Measurements from ENCODE around the gene FAM228B. TPM values are rescaled to one million over a fixed set of nuclear protein-coding genes. Genes with fewer than 3 reads are reported as not detected.

FAM228B gene
- total RNA-seq, 1 donor from 2014 or later: 31.2 TPM

DNA sequence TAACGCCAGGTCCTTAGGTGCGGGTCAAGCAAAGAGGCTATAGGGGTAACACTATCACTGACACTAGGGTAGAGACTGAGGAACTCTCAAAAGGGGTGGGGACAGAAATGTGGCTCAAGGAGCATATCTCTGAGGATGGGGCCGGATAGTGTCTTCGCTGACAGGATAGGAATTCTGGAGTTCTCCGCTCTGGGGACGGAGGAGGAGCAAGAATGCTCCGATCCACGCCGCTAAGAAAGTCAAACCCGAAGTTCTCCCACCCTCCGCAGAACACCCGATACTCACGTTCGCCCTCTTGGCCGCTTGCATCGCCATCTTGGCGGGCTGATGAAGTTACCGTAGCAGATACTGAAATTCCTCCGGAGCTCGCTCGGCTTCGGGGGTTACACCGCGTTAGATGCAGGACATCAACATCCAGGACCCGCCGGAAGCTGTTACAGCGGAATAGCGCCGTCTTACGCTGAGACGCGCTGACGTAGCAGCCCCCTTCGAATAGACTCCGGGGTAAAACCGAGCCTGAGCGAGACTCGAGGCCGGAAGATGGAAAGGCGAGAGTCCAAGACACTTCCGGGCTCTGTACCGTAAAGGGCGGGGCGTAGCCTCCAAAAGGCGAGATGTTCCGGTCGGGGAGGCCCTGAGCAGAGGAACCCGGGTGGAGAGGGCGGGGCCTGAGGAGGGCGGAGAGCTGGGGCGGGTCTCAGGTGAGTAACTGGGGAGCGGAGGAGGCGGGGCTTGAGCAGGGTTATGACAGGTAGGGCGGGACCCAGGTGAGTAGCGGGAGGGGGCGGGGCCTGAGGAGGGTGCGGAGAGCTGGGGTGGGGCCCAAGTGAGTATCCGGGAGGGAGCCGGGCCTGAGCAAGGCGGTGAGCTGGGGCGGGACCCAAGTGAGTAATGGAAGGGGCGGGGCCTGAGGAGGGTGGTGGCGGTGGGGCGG is 47.1 kb upstream of the FAM228B start, which contains the start of gene SF3B6:
Gene SF3B6 (minus strand): TSS at position 412 of the 934 bp plus-strand sequence. CDS start 97 bp downstream, at position 315.
- Histone ChIP-seq H3K4me1 (no peaks in the 10 kb centered on the region), H3K79me2 (ENCODE audit: low read depth) (peaks cover 44% of the 10 kb centered on the region), H2AFZ (replicated peaks) (peak within 1 kb of the TSS; percentile 91), H3K27me3 (no peaks in the 10 kb centered on the region), H4K20me1 (ENCODE audit: low read depth) (peaks cover 17% of the 10 kb centered on the region), H3F3A (ENCODE audit: low read depth) (peaks cover 36% of the 10 kb centered on the region), H3K4me3 (peak within 1 kb of the TSS; percentile 79), H3K9me3 (ENCODE audit: low read depth) (no peaks in the 10 kb centered on the region), H3K36me3 (peaks cover 11% of the 10 kb centered on the region), H3K27ac (peak within 1 kb of the TSS; percentile 90), H3K9ac (peak within 1 kb of the TSS; percentile 81), H3K4me2 (peak within 1 kb of the TSS; percentile 86)
- H3K4me3 Mint-ChIP-seq: peak within 1 kb of the TSS; percentile 96
- H3K36me3 Mint-ChIP-seq: peaks cover 12% of the 10 kb centered on the region
- peak within 1 kb of the TSS; percentile 76 for H3K27ac Mint-ChIP-seq
- H3K27me3 Mint-ChIP-seq (ENCODE audit: insufficient read depth, low read depth): peaks cover 4% of the 10 kb centered on the region
- TF ChIP-seq EZH2phosphoT487 (IDR thresholded peaks at IDR 0.05): no peak
- no peak for TF ChIP-seq EZH2 (IDR thresholded peaks at IDR 0.05)
- TF ChIP-seq, protein P1, sequence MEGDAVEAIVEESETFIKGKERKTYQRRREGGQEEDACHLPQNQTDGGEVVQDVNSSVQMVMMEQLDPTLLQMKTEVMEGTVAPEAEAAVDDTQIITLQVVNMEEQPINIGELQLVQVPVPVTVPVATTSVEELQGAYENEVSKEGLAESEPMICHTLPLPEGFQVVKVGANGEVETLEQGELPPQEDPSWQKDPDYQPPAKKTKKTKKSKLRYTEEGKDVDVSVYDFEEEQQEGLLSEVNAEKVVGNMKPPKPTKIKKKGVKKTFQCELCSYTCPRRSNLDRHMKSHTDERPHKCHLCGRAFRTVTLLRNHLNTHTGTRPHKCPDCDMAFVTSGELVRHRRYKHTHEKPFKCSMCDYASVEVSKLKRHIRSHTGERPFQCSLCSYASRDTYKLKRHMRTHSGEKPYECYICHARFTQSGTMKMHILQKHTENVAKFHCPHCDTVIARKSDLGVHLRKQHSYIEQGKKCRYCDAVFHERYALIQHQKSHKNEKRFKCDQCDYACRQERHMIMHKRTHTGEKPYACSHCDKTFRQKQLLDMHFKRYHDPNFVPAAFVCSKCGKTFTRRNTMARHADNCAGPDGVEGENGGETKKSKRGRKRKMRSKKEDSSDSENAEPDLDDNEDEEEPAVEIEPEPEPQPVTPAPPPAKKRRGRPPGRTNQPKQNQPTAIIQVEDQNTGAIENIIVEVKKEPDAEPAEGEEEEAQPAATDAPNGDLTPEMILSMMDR (IDR thresholded peaks at IDR 0.05): no peak
- peak; percentile 99 for DNase-seq (ENCODE audit: low spot score)
- peaks cover 22% of the 10 kb centered on the region for H3K4me1 Mint-ChIP-seq
- no peaks in the 10 kb centered on the region for H3K9me3 Mint-ChIP-seq

DNA sequence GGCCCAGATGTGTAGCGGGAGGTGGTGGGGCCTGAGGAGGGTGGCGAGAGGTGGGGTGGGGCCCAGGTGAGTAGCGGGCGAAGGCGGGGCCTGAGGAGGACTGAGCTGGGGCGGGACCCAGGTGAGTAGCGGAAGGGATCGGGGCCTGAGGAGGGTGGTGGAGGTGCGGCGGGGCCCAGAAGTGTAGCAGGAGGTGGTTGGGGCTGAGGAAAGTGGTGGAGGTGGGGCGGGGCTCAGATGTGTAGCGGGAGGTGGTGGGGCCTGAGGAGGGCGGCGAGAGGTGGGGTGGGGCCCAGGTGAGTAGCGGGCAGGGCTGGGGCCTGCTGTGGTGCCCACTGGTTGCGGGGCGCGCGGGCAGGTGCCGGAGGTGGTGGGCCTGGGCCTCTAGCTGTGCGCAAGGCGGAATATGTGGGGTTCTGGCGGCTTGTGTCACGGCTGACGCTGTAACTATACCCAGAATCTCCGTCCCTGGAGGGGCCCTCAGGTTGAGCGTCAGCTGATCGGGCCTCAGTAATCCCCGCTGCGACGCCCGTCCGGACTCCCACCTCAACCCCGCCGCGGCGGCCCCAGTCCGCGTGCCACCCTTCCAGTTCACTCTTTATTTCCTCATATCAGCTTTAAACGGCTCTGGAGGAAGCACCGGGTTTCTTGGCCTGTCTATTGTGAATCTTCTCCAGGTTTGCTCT is 46.3 kb upstream of the FAM228B start:
- H3K36me3 ChIP-seq: peaks cover 11% of the 10 kb centered on the region
- H4K20me1 ChIP-seq (ENCODE audit: low read depth): peaks cover 11% of the 10 kb centered on the region
- peaks cover 22% of the 10 kb centered on the region for H3K4me1 Mint-ChIP-seq
- TF ChIP-seq, protein P1 (IDR thresholded peaks at IDR 0.05): no peak
- TF ChIP-seq EZH2phosphoT487 (IDR thresholded peaks at IDR 0.05) (no peak), EZH2 (IDR thresholded peaks at IDR 0.05) (no peak)
- peak overlapping the region; percentile 96 for H3K4me3 Mint-ChIP-seq
- H3K27ac ChIP-seq: no peak overlapping the region
- no peak overlapping the region for H3K9ac ChIP-seq
- peaks cover 15% of the 10 kb centered on the region for H3K36me3 Mint-ChIP-seq
- H3K4me3 ChIP-seq: peak overlapping the region; percentile 79
- DNase-seq (ENCODE audit: low spot score): peak; percentile 45
- peak overlapping the region; percentile 41 for H2AFZ ChIP-seq (replicated peaks)
- no peaks in the 10 kb centered on the region for H3K27me3 ChIP-seq
- H3K9me3 Mint-ChIP-seq: no peaks in the 10 kb centered on the region
- peaks cover 4% of the 10 kb centered on the region for H3K27me3 Mint-ChIP-seq (ENCODE audit: insufficient read depth, low read depth)
- no peak overlapping the region for H3K27ac Mint-ChIP-seq
- H3K9me3 ChIP-seq (ENCODE audit: low read depth): no peaks in the 10 kb centered on the region
- H3K79me2 ChIP-seq (ENCODE audit: low read depth): peaks cover 37% of the 10 kb centered on the region
- peak overlapping the region; percentile 86 for H3K4me2 ChIP-seq
- H3K4me1 ChIP-seq: no peaks in the 10 kb centered on the region
- H3F3A ChIP-seq (ENCODE audit: low read depth): peaks cover 36% of the 10 kb centered on the region

DNA sequence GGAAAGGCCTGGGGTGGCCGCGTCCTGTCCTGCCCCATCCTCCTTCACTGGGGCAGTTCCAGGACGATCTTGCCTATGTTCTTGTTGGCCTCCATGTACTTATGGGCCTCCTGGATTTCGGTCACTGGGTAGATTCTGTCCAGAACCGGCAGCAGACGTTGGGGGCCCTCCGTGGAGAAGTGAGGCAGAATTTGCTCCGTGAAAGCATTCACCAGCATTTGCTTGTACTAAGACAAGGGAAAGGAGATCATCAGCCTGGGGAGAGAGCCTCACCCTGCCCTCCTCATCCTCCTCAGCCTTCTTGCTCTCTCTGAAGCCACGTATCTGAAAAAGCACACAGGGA is 45.8 kb upstream of the FAM228B start:
- no peaks in the 10 kb centered on the region for H3K9me3 ChIP-seq (ENCODE audit: low read depth)
- H3K36me3 ChIP-seq: peaks cover 11% of the 10 kb centered on the region
- no peaks in the 10 kb centered on the region for H3K27me3 ChIP-seq
- no peak overlapping the region for H3K27ac ChIP-seq
- no peak overlapping the region for H3K27ac Mint-ChIP-seq
- H3K4me3 Mint-ChIP-seq: peak overlapping the region; percentile 96
- peaks cover 16% of the 10 kb centered on the region for H3K36me3 Mint-ChIP-seq
- H3K27me3 Mint-ChIP-seq (ENCODE audit: insufficient read depth, low read depth): peaks cover 4% of the 10 kb centered on the region
- peaks cover 32% of the 10 kb centered on the region for H3K79me2 ChIP-seq (ENCODE audit: low read depth)
- DNase-seq (ENCODE audit: low spot score): no peak
- TF ChIP-seq, protein P1 (IDR thresholded peaks at IDR 0.05): no peak
- no peak for TF ChIP-seq EZH2phosphoT487 (IDR thresholded peaks at IDR 0.05)
- H3K9ac ChIP-seq: no peak overlapping the region
- H3F3A ChIP-seq (ENCODE audit: low read depth): peaks cover 36% of the 10 kb centered on the region
- peak overlapping the region; percentile 79 for H3K4me3 ChIP-seq
- H3K9me3 Mint-ChIP-seq: no peaks in the 10 kb centered on the region
- peaks cover 22% of the 10 kb centered on the region for H3K4me1 Mint-ChIP-seq
- peak overlapping the region; percentile 86 for H3K4me2 ChIP-seq
- peaks cover 11% of the 10 kb centered on the region for H4K20me1 ChIP-seq (ENCODE audit: low read depth)
- H2AFZ ChIP-seq (replicated peaks): peak overlapping the region; percentile 41
- H3K4me1 ChIP-seq: no peaks in the 10 kb centered on the region

Measured in neural progenitor cell (in vitro differentiated cells).